ENCODE measurements around the gene ABCC4. TPM values are rescaled to one million over a fixed set of nuclear protein-coding genes. Genes with fewer than 3 reads are reported as not detected.

ABCC4 gene
- total and polyA plus RNA-seq, 9 of the 15 experiments (the other 6 are each of a cell fraction or from before 2014, with no cell fraction given): 9.4 to 46.1 (median 25.4) TPM

DNA sequence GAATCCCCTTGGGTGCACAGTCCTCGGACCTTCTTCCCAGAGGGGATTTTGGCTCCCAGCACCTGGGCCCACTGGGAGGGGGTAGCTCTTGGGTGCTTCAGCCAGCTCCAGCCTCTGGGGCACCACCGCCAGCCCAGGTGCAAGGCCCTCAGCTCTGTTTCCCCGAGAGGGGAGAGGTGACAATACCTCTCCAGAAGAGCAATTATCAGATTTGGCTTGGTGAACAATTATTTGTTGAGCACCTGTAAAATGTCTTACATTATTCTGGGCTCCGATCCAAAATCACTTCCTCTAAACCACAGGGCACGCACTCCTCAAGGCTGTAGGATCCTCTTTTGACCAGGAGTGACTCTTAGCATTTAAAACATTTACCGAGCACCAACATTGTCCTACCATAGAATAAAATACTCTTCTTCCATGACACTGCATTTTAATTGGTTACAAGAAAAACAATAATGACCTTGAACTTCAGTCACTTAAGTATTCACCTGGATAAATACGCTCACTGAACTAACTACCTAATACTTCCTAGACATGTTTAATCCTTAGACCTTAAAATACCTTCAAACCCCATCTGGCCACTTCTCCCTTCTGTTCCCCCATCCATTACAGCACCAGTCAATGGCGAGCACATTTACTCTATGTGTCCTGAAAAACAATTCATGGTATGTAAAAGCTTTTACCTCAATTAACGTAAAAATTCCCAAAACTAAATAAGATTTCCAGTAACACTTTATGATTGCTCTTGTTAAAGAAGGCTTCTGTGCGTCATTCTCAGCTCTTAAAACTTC lies 54.8 kb downstream of the ABCC4 start:
- TSS peak; percentile 24 for BruUV-seq (replicated peaks)
- intact Hi-C loops (cut with micrococcal nuclease): no loop called here
- H3K27ac ChIP-seq (ENCODE audit: extremely low read depth, low read depth, low read length): no peak overlapping the region
- peaks cover 34% of the 10 kb centered on the region; the same call in 2 of the 3 replicates for H3K36me3 ChIP-seq (ENCODE audit: control insufficient read depth, insufficient read depth, low read length)
- no peak overlapping the region for H3K4me2 ChIP-seq (ENCODE audit: insufficient read depth, low read length)
- no peaks in the 10 kb centered on the region for H3K9me3 ChIP-seq (replicated peaks; ENCODE audit: control insufficient read depth, insufficient read depth, low read depth, low read length)
- no peak overlapping the region for H2AFZ ChIP-seq (ENCODE audit: low read depth, low read length)
- TF ChIP-seq, protein P1, sequence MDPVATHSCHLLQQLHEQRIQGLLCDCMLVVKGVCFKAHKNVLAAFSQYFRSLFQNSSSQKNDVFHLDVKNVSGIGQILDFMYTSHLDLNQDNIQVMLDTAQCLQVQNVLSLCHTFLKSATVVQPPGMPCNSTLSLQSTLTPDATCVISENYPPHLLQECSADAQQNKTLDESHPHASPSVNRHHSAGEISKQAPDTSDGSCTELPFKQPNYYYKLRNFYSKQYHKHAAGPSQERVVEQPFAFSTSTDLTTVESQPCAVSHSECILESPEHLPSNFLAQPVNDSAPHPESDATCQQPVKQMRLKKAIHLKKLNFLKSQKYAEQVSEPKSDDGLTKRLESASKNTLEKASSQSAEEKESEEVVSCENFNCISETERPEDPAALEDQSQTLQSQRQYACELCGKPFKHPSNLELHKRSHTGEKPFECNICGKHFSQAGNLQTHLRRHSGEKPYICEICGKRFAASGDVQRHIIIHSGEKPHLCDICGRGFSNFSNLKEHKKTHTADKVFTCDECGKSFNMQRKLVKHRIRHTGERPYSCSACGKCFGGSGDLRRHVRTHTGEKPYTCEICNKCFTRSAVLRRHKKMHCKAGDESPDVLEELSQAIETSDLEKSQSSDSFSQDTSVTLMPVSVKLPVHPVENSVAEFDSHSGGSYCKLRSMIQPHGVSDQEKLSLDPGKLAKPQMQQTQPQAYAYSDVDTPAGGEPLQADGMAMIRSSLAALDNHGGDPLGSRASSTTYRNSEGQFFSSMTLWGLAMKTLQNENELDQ (CRISPR knock-in tag; IDR thresholded peaks at IDR 0.05; ENCODE audit: borderline replicate concordance): no peak
- TF ChIP-seq, protein P2, sequence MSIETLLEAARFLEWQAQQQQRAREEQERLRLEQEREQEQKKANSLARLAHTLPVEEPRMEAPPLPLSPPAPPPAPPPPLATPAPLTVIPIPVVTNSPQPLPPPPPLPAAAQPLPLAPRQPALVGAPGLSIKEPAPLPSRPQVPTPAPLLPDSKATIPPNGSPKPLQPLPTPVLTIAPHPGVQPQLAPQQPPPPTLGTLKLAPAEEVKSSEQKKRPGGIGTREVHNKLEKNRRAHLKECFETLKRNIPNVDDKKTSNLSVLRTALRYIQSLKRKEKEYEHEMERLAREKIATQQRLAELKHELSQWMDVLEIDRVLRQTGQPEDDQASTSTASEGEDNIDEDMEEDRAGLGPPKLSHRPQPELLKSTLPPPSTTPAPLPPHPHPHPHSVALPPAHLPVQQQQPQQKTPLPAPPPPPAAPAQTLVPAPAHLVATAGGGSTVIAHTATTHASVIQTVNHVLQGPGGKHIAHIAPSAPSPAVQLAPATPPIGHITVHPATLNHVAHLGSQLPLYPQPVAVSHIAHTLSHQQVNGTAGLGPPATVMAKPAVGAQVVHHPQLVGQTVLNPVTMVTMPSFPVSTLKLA (conservative IDR thresholded peaks at IDR 0.05): no peak
- TF ChIP-seq TGIF2 (CRISPR knock-in tag; IDR thresholded peaks at IDR 0.05) (no peak), DACH1 (IDR thresholded peaks at IDR 0.05; ENCODE audit: partially characterized antibody) (no peak), ZC3H8 (IDR thresholded peaks at IDR 0.05) (no peak), NR3C1 (CRISPR knock-in tag; IDR thresholded peaks at IDR 0.05) (no peak), RAD21 (CRISPR knock-in tag; conservative IDR thresholded peaks at IDR 0.05 in 1 of 2, IDR thresholded peaks at IDR 0.05 in 1 of 2) (no peak), RHOXF2B (CRISPR knock-in tag; conservative IDR thresholded peaks at IDR 0.05) (no peak), SRF (CRISPR knock-in tag; IDR thresholded peaks at IDR 0.05) (no peak), MCM2 (IDR thresholded peaks at IDR 0.05; ENCODE audit: low read depth) (no peak)
- TF ChIP-seq, protein P3, sequence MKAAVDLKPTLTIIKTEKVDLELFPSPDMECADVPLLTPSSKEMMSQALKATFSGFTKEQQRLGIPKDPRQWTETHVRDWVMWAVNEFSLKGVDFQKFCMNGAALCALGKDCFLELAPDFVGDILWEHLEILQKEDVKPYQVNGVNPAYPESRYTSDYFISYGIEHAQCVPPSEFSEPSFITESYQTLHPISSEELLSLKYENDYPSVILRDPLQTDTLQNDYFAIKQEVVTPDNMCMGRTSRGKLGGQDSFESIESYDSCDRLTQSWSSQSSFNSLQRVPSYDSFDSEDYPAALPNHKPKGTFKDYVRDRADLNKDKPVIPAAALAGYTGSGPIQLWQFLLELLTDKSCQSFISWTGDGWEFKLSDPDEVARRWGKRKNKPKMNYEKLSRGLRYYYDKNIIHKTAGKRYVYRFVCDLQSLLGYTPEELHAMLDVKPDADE (conservative IDR thresholded peaks at IDR 0.05; ENCODE audit: control insufficient read depth, low read depth, low read length): no peak
- H3K4me3 ChIP-seq: no peak overlapping the region
- FAIRE-seq (no peak), DNase-seq (ENCODE audit: extremely low read depth in 1 of 4, low spot score in 3 of 4) (no peak), ATAC-seq (no peak)
- in situ Hi-C loops (cut with MboI): no loop called here
- POLR2A ChIA-PET: interaction anchor here (0.7 kb wide), 1 partner anchor 8 kb away, joined by 3 read pairs; no protein-coding TSS in a partner anchor
- H3K79me2 ChIP-seq (ENCODE audit: control insufficient read depth, insufficient read depth, low read length): peaks cover 47% of the 10 kb centered on the region
- no peak overlapping the region for H3K9ac ChIP-seq (ENCODE audit: insufficient read depth in 1 of 2, low read depth in 2 of 2, low read length in 2 of 2)
- WGBS (ENCODE audit: insufficient coverage, low coverage, missing lambda C conversion rate): 85% methylated on average over 8 of the region's 10 CpGs
- H3K9me1 ChIP-seq (ENCODE audit: control insufficient read depth, insufficient read depth, low read length): no peaks in the 10 kb centered on the region
- no peaks in the 10 kb centered on the region for H3K27me3 ChIP-seq (ENCODE audit: control insufficient read depth in 2 of 2, insufficient read depth in 2 of 2, low read length in 2 of 2)
- peaks cover 21 to 43% of the 10 kb centered on the region in 2 experiments for H3K4me1 ChIP-seq (replicated peaks in 1 of 2; ENCODE audit: control insufficient read depth in 2 of 2, insufficient read depth in 2 of 2, low read length in 2 of 2)
- CTCF ChIA-PET (ENCODE audit: low intra/inter-chr PET ratio): no interaction called here
- H4K20me1 ChIP-seq (replicated peaks; ENCODE audit: control insufficient read depth, insufficient read depth, low read length): 0 out of 2 replicates have a peak, but pooled peaks cover 4% of the 10 kb centered on the region

Data from K562 (cell line).